GM19328 (cell line): ENCODE measurements around the gene CDC42EP4.

Source experiments
- ATAC-seq: cut with Tn5 transposase; IDR thresholded peaks from one replicate; pipeline ENCODE4 v1.9.1; 2021; ENCODE audit warnings: mild to moderate bottlenecking, moderate library complexity; ENCODE audit not compliant: unreplicated experiment

CDC42EP4 gene

GRCh38 chr17:73311781-73312641 is at the start of gene CDC42EP4:
TSS of gene CDC42EP4 (minus strand) at chr17:73312001. CDS start at chr17:73286500, 25,501 bp downstream.
- peak; percentile 92 for ATAC-seq

GRCh38 chr17:73360961-73361761 is 49.4 kb upstream of the CDC42EP4 start:
- ATAC-seq, result no peak

- no peak for ATAC-seq
Observed at GRCh38 chr17:73359987-73360410, 48.2 kb upstream of the CDC42EP4 start.

GRCh38 chr17:73359352-73359751 is 47.6 kb upstream of the CDC42EP4 start:
- no peak for ATAC-seq

GRCh38 chr17:73358668-73359067 is 46.9 kb upstream of the CDC42EP4 start:
- no peak for ATAC-seq

GRCh38 chr17:73357981-73358380 is 46.2 kb upstream of the CDC42EP4 start:
- ATAC-seq, result no peak

GRCh38 chr17:73357318-73357717 is 45.5 kb upstream of the CDC42EP4 start:
- no peak for ATAC-seq

- ATAC-seq, result no peak
Observed at GRCh38 chr17:73356561-73357170, 44.9 kb upstream of the CDC42EP4 start.

- no peak for ATAC-seq
Observed at GRCh38 chr17:73354423-73355284, 42.9 kb upstream of the CDC42EP4 start.

GRCh38 chr17:73352261-73352660 is 40.5 kb upstream of the CDC42EP4 start:
- no peak for ATAC-seq

- no peak for ATAC-seq
Observed at GRCh38 chr17:73351764-73352163, 40.0 kb upstream of the CDC42EP4 start.

- ATAC-seq, result no peak
Observed at GRCh38 chr17:73350864-73351263, 39.1 kb upstream of the CDC42EP4 start.

- no peak for ATAC-seq
Observed at GRCh38 chr17:73349647-73350046, 37.8 kb upstream of the CDC42EP4 start.

- no peak for ATAC-seq
Observed at GRCh38 chr17:73349138-73349537, 37.3 kb upstream of the CDC42EP4 start.

GRCh38 chr17:73348829-73349095 is 37.0 kb upstream of the CDC42EP4 start:
- no peak for ATAC-seq

GRCh38 chr17:73348018-73348828 is 36.4 kb upstream of the CDC42EP4 start:
- ATAC-seq, result no peak

- ATAC-seq, result no peak
Observed at GRCh38 chr17:73347351-73347750, 35.5 kb upstream of the CDC42EP4 start.

- ATAC-seq, result no peak
Observed at GRCh38 chr17:73346501-73347162, 34.8 kb upstream of the CDC42EP4 start.

GRCh38 chr17:73343739-73344454 is 32.1 kb upstream of the CDC42EP4 start:
- no peak for ATAC-seq
